Measurements from ENCODE around the gene AK5. TPM values are rescaled to one million over a fixed set of nuclear protein-coding genes. Genes with fewer than 3 reads are reported as not detected.

AK5 gene
- total RNA-seq, 4 donors from 2014 or later: 1.1 to 2.1 (median 1.2) TPM; not detected in 1

GRCh38 chr1:77382366-77382765 is 100.5 kb downstream of the AK5 start:
- WGBS: 87% methylated on average over 3 of the region's 3 CpGs

DNA sequence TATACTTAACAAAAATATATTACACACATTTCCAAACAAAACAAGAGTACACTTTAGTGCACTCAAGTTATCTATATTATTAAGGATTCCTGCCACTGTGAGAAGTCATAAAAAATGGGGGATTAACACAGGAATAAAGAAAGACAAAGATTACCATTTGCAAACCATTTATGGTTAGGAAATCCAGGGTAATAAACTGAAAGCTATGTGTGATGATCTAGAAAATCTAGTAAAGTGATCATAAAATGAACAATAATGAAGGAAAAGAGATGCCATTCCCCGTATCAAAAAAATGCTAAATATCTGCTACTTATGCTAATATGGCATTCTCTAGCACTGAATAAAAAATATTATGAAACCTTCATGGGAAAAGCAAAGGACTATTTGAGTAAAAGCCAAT is 101.4 kb downstream of the AK5 start:
- no peaks in the 10 kb centered on the region for H3K36me3 ChIP-seq
- 68% methylated on average over 1 of the region's 1 CpG for WGBS
- TF ChIP-seq EP300 (IDR thresholded peaks at IDR 0.05) (no peak), POLR2AphosphoS5 (IDR thresholded peaks at IDR 0.05) (no peak), POLR2A (IDR thresholded peaks at IDR 0.05) (no peak)
- TF ChIP-seq, protein P1, sequence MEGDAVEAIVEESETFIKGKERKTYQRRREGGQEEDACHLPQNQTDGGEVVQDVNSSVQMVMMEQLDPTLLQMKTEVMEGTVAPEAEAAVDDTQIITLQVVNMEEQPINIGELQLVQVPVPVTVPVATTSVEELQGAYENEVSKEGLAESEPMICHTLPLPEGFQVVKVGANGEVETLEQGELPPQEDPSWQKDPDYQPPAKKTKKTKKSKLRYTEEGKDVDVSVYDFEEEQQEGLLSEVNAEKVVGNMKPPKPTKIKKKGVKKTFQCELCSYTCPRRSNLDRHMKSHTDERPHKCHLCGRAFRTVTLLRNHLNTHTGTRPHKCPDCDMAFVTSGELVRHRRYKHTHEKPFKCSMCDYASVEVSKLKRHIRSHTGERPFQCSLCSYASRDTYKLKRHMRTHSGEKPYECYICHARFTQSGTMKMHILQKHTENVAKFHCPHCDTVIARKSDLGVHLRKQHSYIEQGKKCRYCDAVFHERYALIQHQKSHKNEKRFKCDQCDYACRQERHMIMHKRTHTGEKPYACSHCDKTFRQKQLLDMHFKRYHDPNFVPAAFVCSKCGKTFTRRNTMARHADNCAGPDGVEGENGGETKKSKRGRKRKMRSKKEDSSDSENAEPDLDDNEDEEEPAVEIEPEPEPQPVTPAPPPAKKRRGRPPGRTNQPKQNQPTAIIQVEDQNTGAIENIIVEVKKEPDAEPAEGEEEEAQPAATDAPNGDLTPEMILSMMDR (IDR thresholded peaks at IDR 0.05): no peak
- no peak overlapping the region for H3K4me3 ChIP-seq
- H3K27me3 ChIP-seq: no peaks in the 10 kb centered on the region
- H3K4me1 ChIP-seq: no peaks in the 10 kb centered on the region
- H3K9me3 ChIP-seq: no peaks in the 10 kb centered on the region
- no peak overlapping the region for H3K27ac ChIP-seq
- no peak for DNase-seq (ENCODE audit: low spot score in 2 of 2)

More at GRCh38 chr1:77382366-77382765, 100.5 kb downstream of the AK5 start:
- TF ChIP-seq, protein P1 (IDR thresholded peaks at IDR 0.05): no peak
- no peak for TF ChIP-seq POLR2AphosphoS5 (IDR thresholded peaks at IDR 0.05)
- no peak for TF ChIP-seq EP300 (IDR thresholded peaks at IDR 0.05)
- no peak for TF ChIP-seq POLR2A (IDR thresholded peaks at IDR 0.05)
- Histone ChIP-seq H3K4me3 (no peak overlapping the region), H3K36me3 (no peaks in the 10 kb centered on the region), H3K27ac (no peak overlapping the region), H3K27me3 (no peaks in the 10 kb centered on the region), H3K9me3 (no peaks in the 10 kb centered on the region), H3K4me1 (no peaks in the 10 kb centered on the region)
- DNase-seq (ENCODE audit: low spot score in 2 of 2): no peak

DNA sequence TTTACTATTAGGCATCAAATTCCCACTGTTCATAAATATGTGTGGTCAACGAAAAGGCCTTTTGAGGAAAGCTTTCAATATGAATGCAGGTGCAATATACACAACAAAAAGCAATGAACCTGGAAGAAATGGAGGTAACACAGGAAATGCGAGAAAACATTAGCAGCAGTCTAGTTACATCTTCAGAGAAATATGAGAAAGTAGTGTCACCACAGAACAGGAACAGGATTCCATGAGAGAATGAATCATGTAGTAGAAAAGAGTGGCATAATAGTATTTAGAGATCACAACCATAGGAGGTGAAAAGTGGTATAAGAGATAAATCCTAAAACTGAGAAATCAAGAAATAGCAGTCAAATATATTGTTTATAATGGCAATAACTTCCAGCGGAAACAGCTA is 103.7 kb downstream of the AK5 start:
- Histone ChIP-seq H3K4me1 (no peaks in the 10 kb centered on the region), H3K27ac (no peak overlapping the region), H3K36me3 (no peaks in the 10 kb centered on the region), H3K27me3 (no peaks in the 10 kb centered on the region), H3K9me3 (no peaks in the 10 kb centered on the region), H3K4me3 (no peak overlapping the region)
- WGBS: 88% methylated on average over 3 of the region's 3 CpGs
- DNase-seq (ENCODE audit: low spot score in 2 of 2): no peak
- TF ChIP-seq POLR2A (IDR thresholded peaks at IDR 0.05): no peak
- TF ChIP-seq EP300 (IDR thresholded peaks at IDR 0.05): no peak
- no peak for TF ChIP-seq POLR2AphosphoS5 (IDR thresholded peaks at IDR 0.05)
- TF ChIP-seq, protein P1 (IDR thresholded peaks at IDR 0.05): no peak

- Histone ChIP-seq H3K4me3 (no peak overlapping the region), H3K27me3 (no peaks in the 10 kb centered on the region), H3K27ac (no peak overlapping the region), H3K36me3 (no peaks in the 10 kb centered on the region), H3K9me3 (no peaks in the 10 kb centered on the region), H3K4me1 (no peaks in the 10 kb centered on the region)
- TF ChIP-seq, protein P1 (IDR thresholded peaks at IDR 0.05): no peak
- TF ChIP-seq POLR2A (IDR thresholded peaks at IDR 0.05) (no peak), EP300 (IDR thresholded peaks at IDR 0.05) (no peak), POLR2AphosphoS5 (IDR thresholded peaks at IDR 0.05) (no peak)
- DNase-seq (ENCODE audit: low spot score in 2 of 2): no peak
Measured at GRCh38 chr1:77386276-77386675, 104.5 kb downstream of the AK5 start.

GRCh38 chr1:77387553-77387952 is 105.7 kb downstream of the AK5 start:
- DNase-seq (ENCODE audit: low spot score in 2 of 2): no peak
- Histone ChIP-seq H3K27ac (no peak overlapping the region), H3K27me3 (no peaks in the 10 kb centered on the region), H3K9me3 (no peaks in the 10 kb centered on the region), H3K4me1 (no peaks in the 10 kb centered on the region), H3K36me3 (no peaks in the 10 kb centered on the region), H3K4me3 (no peak overlapping the region)
- 88% methylated on average over 1 of the region's 1 CpG for WGBS
- TF ChIP-seq POLR2AphosphoS5 (IDR thresholded peaks at IDR 0.05): no peak
- TF ChIP-seq, protein P1 (IDR thresholded peaks at IDR 0.05): no peak
- TF ChIP-seq POLR2A (IDR thresholded peaks at IDR 0.05): no peak
- TF ChIP-seq EP300 (IDR thresholded peaks at IDR 0.05): no peak

All from suprapubic skin (tissue), 4 donors.